HK-2 (cell line): ENCODE results near the gene SERGEF.

ENCODE experiments used
- DNase-seq: peaks from one replicate; pipeline ENCODE4 v3.0.0-alpha.2; 2018; ENCODE audit not compliant: unreplicated experiment

The SERGEF gene

GRCh38 chr11:17861036-17861755 is 151.7 kb downstream of the SERGEF start:
- no peak for DNase-seq

GRCh38 chr11:17859552-17859951 is 153.3 kb downstream of the SERGEF start:
- DNase-seq, result no peak

- DNase-seq, result no peak
Observed at GRCh38 chr11:17855531-17856290, 157.1 kb downstream of the SERGEF start.

- no peak for DNase-seq
Observed at GRCh38 chr11:17853280-17853679, 159.6 kb downstream of the SERGEF start.

GRCh38 chr11:17852246-17852645 is 160.6 kb downstream of the SERGEF start:
- DNase-seq, result no peak

GRCh38 chr11:17851697-17852096 is 161.2 kb downstream of the SERGEF start:
- DNase-seq, result no peak

GRCh38 chr11:17850336-17850735 is 162.5 kb downstream of the SERGEF start:
- DNase-seq, result no peak

- no peak for DNase-seq
Observed at GRCh38 chr11:17848715-17849114, 164.1 kb downstream of the SERGEF start.

- DNase-seq, result no peak
Observed at GRCh38 chr11:17846852-17847453, 165.9 kb downstream of the SERGEF start.

GRCh38 chr11:17845431-17845881 is 167.4 kb downstream of the SERGEF start:
- DNase-seq, result no peak

GRCh38 chr11:17840101-17840548 is 172.7 kb downstream of the SERGEF start:
- DNase-seq, result no peak

- DNase-seq, result no peak
Observed at GRCh38 chr11:17839450-17839849, 173.4 kb downstream of the SERGEF start.

- DNase-seq, result no peak
Observed at GRCh38 chr11:17838102-17838501, 174.7 kb downstream of the SERGEF start.

GRCh38 chr11:17831883-17832282 is 181.0 kb downstream of the SERGEF start:
- DNase-seq, result no peak

- DNase-seq, result no peak
Observed at GRCh38 chr11:17831228-17831627, 181.6 kb downstream of the SERGEF start.

GRCh38 chr11:17828311-17828751 is 184.5 kb downstream of the SERGEF start:
- DNase-seq, result no peak

GRCh38 chr11:17827006-17827405 is 185.8 kb downstream of the SERGEF start:
- no peak for DNase-seq

- no peak for DNase-seq
Observed at GRCh38 chr11:17822401-17822781, 190.5 kb downstream of the SERGEF start.

GRCh38 chr11:17821648-17822400 is 191.0 kb downstream of the SERGEF start:
- no peak for DNase-seq

- no peak for DNase-seq
Observed at GRCh38 chr11:17816232-17816931, 196.5 kb downstream of the SERGEF start.

GRCh38 chr11:17814546-17814945 is 198.3 kb downstream of the SERGEF start:
- no peak for DNase-seq
